H1 (cell line): ENCODE results near the gene NOS1AP. TPM values are rescaled to one million over a fixed set of nuclear protein-coding genes. Genes with fewer than 3 reads are reported as not detected.

Experiments used
- CBX5 ChIP-seq: fragments of 300-800, 300-1000 bp; sonication (generic); IDR thresholded peaks from 2 replicates; pipeline ENCODE4 v1.7.1; 2016; ENCODE audit warnings: antibody characterized with exemption, low read length, low read depth
- EGR1 ChIP-seq: IDR thresholded peaks from 2 replicates; pipeline ENCODE4 v1.6.1; 2011; ENCODE audit warnings: low read depth, low read length, borderline replicate concordance
- POLR2A ChIP-seq, 2 experiments: IDR thresholded peaks; 1 replicate in 1 of 2; 2 replicates in 1 of 2; pipeline ENCODE4 v1.6.1; 2011; ENCODE audit warnings: low read depth in 2 of 2, low read length in 2 of 2, mild to moderate bottlenecking in 2 of 2; ENCODE audit errors: control extremely low read depth in 1 of 2
- POU5F1 ChIP-seq: IDR thresholded peaks from 2 replicates; pipeline ENCODE4 v1.6.1; 2011; ENCODE audit warnings: low read depth, mild to moderate bottlenecking, low read length, moderate library complexity
- TEAD4 ChIP-seq: IDR thresholded peaks from 2 replicates; pipeline ENCODE4 v1.6.1; 2012; ENCODE audit warnings: low read depth, low read length, inconsistent platforms, mixed read lengths
- polyA plus RNA-seq, 7 experiments: library from polyadenylated mRNA; depleted of rRNA in 3 of 7; stranded (reverse) in 5 of 7; unstranded in 2 of 7; fragments of >200 nt in 5 of 7; fragments of 200-250 nt in 2 of 7; gene quantifications; 1 replicate in 5 of 7; 2 replicates in 1 of 7; 4 replicates in 1 of 7; pipeline versions ENCODE4 v1.2.1 to v1.2.3, GENCODE V29; 2011 to 2013; ENCODE audit warnings: missing spikeins in 2 of 7, mixed read lengths in 2 of 7
- total RNA-seq: library from RNA; stranded (reverse); fragmentation: NEBNext Ultra II Directional; extraction: Animal tissue kit (Norgen Biotek cat#: 25700); gene quantifications from 2 replicates; pipeline ENCODE4 v1.2.1, GENCODE V29; 2021
- TF ChIP-seq, protein P1 (sequence below): IDR thresholded peaks from 2 replicates; pipeline ENCODE4 v1.6.1; 2012; ENCODE audit warnings: low read length, inconsistent platforms

The NOS1AP gene
- total and polyA plus RNA-seq, 2 of the 8 experiments (the other 6 are each of a cell fraction or from before 2014, with no cell fraction given), result 2.4 to 12.1 TPM

DNA sequence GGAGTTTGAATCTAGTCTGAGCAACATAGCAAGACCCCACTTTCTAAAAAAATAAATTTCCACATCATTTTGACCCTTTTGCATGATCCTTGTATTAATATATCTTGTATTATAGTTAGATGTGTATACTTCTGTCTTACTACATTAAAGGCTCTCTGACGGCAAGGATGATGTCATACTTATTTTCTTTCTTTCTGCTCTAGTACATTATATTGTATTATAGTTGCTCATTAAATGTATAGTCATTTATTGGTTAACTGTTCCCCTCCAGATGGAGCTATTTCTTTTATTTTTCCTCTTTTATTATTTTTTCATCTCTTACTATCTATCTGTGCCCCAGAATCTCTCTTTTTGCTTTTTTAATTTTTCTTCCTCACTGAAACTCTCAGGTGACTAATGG lies 30.9 kb upstream of the NOS1AP start (continued):
- TF ChIP-seq, protein P1, sequence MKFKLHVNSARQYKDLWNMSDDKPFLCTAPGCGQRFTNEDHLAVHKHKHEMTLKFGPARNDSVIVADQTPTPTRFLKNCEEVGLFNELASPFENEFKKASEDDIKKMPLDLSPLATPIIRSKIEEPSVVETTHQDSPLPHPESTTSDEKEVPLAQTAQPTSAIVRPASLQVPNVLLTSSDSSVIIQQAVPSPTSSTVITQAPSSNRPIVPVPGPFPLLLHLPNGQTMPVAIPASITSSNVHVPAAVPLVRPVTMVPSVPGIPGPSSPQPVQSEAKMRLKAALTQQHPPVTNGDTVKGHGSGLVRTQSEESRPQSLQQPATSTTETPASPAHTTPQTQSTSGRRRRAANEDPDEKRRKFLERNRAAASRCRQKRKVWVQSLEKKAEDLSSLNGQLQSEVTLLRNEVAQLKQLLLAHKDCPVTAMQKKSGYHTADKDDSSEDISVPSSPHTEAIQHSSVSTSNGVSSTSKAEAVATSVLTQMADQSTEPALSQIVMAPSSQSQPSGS, result no peak
- TF ChIP-seq EGR1 (no peak), POLR2A (IDR thresholded peaks at IDR 0.05; ENCODE audit: control extremely low read depth in 1 of 2, low read depth in 2 of 2, low read length in 2 of 2) (no peak), CBX5 (no peak), TEAD4 (no peak), POU5F1 (no peak)
